Spleen (tissue), 11 donors: Measurements from ENCODE around the gene TNFSF10. TPM values are rescaled to one million over a fixed set of nuclear protein-coding genes. Genes with fewer than 3 reads are reported as not detected.

ENCODE experiments used
- DNase-seq: peaks from one replicate; pipeline ENCODE4 v3.0.0-alpha.2; 2020
- H3K27ac ChIP-seq, 8 donors: fragments of 200-600 bp; sonication (generic) in 7 of 8; 1 replicate in 4 of 8; 2 replicates in 4 of 8; pipeline versions ENCODE4 v1.5.0 to v1.8.0; 2016 to 2021; ENCODE audit warnings: inconsistent platforms in 4 of 8, mild to moderate bottlenecking in 4 of 8, moderate library complexity in 1 of 8
- H3K27me3 ChIP-seq, 7 donors: fragments of 200-600 bp; sonication (generic) in 6 of 7; replicated peaks in 1 of 7; 1 replicate in 4 of 7; 2 replicates in 3 of 7; pipeline versions ENCODE4 v1.5.0 to v1.8.0; 2016 to 2021; ENCODE audit warnings: inconsistent platforms in 3 of 7, mild to moderate bottlenecking in 1 of 7
- H3K36me3 ChIP-seq, 6 donors: fragments of 200-600 bp; sonication (generic) in 5 of 6; 1 replicate in 4 of 6; 2 replicates in 2 of 6; pipeline versions ENCODE4 v1.5.0 to v1.8.0; 2016 to 2021; ENCODE audit warnings: inconsistent platforms in 2 of 6
- H3K4me1 ChIP-seq, 6 donors: fragments of 200-600 bp; sonication (generic) in 5 of 6; 1 replicate in 3 of 6; 2 replicates in 3 of 6; pipeline versions ENCODE4 v1.5.0 to v1.8.0; 2016 to 2021; ENCODE audit warnings: inconsistent platforms in 3 of 6
- H3K4me3 ChIP-seq, 8 donors: fragments of 200-600 bp; sonication (generic) in 7 of 8; 1 replicate in 4 of 8; 2 replicates in 4 of 8; pipeline versions ENCODE4 v1.5.0 to v1.8.0; 2016 to 2021; ENCODE audit warnings: inconsistent platforms in 4 of 8, mild to moderate bottlenecking in 4 of 8, moderate library complexity in 2 of 8
- H3K9me3 ChIP-seq, 8 donors: fragments of 200-600 bp; sonication (generic) in 7 of 8; 1 replicate in 4 of 8; 2 replicates in 4 of 8; pipeline versions ENCODE4 v1.5.0 to v1.8.0; 2016 to 2021; ENCODE audit warnings: inconsistent platforms in 4 of 8
- POLR2A ChIP-seq, 3 donors: fragments of 450-650 bp; IDR thresholded peaks; one replicate each; pipeline ENCODE4 v1.5.1; 2017; ENCODE audit warnings: antibody characterized with exemption in 3 of 3, mild to moderate bottlenecking in 1 of 3
- POLR2AphosphoS5 ChIP-seq, 3 donors: sonication (generic); formaldehyde crosslinking; IDR thresholded peaks; one replicate each; pipeline ENCODE4 v1.5.1; 2017; ENCODE audit warnings: antibody characterized with exemption in 3 of 3
- WGBS, 5 donors: extraction: QIAGEN DNeasy Blood & Tissue Kit in 3 of 5; methylation state at CpG; one replicate each; pipeline versions ENCODE4 v1.1.5 to v1.1.7; 2013 to 2018; 5-methylcytosine and 5-hydroxymethylcytosine counted together
- intact Hi-C: fragments of 100-400 bp; cut with DNase I; formaldehyde crosslinking; loops from one replicate; pipeline ENCODE4 v1.15.0; 2023; ENCODE audit warnings: low total_unique reads
- polyA plus RNA-seq, 3 donors: library from polyadenylated mRNA; stranded (reverse); fragments of 200-250 nt; gene quantifications; one replicate each; pipeline ENCODE4 v1.2.1, GENCODE V29; 2013
- total RNA-seq, 7 donors: library from RNA; depleted of rRNA in 3 of 7; stranded (reverse); fragments of >200 nt in 3 of 7; fragmentation: NEBNext Ultra II Directional in 4 of 7; extraction: Animal tissue kit (Norgen Biotek cat#: 25700) in 4 of 7; gene quantifications; one replicate each; pipeline versions ENCODE4 v1.1.0 to v1.2.1, GENCODE V29; 2016 to 2021
- TF ChIP-seq, protein P1 (sequence below), 11 experiments: fragments of 200-600 bp in 7 of 11; fragments of 450-650 bp in 4 of 11; sonication (generic) in 4 of 11; IDR thresholded peaks in 8 of 11; conservative IDR thresholded peaks in 3 of 11; 1 replicate in 7 of 11; 2 replicates in 4 of 11; pipeline versions ENCODE4 v1.4.0 to v1.8.0; 2016 to 2021; ENCODE audit warnings: antibody characterized with exemption in 11 of 11, inconsistent platforms in 4 of 11, mild to moderate bottlenecking in 1 of 11
- donor health status: healthy with polysubstance abuse.
- donor health status: DM: no; HTN: no; CAD: no; lungs with moderate emphysema.
- donor health status: DM: no; HTN: no; CAD: no.
- donor health status: Bipolar disorder and iron deficiency.
- donor health status: healthy.
- donor health status: DM: no; HTN: no; CAD: no.
- donor health status: DM: yes; HTN: yes; CAD: no.

The TNFSF10 gene
- total and polyA plus RNA-seq, 10 donors: 19.5 to 156 (median 87.4) TPM

DNA sequence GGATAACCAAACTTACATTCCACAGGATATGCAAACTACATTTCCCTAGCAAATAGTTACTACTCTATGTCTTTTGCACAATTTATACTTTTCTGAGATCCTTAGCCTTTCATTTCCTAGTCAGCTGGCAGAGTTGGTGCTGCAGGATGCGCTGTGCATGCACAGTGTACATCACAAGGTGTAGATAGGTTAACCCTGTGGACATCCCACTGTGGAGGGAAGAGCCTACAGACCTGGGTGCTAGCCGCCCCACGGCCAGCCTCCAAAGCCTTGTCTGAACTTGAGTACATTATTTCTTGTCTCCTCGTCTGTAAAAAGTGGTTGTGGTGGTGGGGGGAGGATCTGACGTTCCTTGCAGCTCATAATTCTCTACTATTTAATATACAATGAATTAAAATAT, 3.5 kb downstream of the TNFSF10 start:
- intact Hi-C loops: loop anchor here (2.0 kb wide), 1 partner anchor 77 kb away; no protein-coding TSS in a partner anchor
- TF ChIP-seq POLR2AphosphoS5 (IDR thresholded peaks at IDR 0.05) (no peak), POLR2A (IDR thresholded peaks at IDR 0.05) (no peak)
- WGBS, 5 donors: 42 to 69% (median 56%) methylated on average over 5 of the region's 5 CpGs
- Histone ChIP-seq H3K9me3 (no peaks in the 10 kb centered on the region), H3K36me3 (peaks cover 0 to 46% (median 3%) of the 10 kb centered on the region in 6 donors), H3K27me3 (no peaks in the 10 kb centered on the region), H3K4me1 (peaks cover 36 to 92% (median 75%) of the 10 kb centered on the region in 6 donors), H3K4me3 (peak overlapping the region in 6 of 8 donors; percentile 61 to 82 (median 68)), H3K27ac (peak overlapping the region in 6 of 8 donors; percentile 37 to 94 (median 92))
- DNase-seq: no peak

DNA sequence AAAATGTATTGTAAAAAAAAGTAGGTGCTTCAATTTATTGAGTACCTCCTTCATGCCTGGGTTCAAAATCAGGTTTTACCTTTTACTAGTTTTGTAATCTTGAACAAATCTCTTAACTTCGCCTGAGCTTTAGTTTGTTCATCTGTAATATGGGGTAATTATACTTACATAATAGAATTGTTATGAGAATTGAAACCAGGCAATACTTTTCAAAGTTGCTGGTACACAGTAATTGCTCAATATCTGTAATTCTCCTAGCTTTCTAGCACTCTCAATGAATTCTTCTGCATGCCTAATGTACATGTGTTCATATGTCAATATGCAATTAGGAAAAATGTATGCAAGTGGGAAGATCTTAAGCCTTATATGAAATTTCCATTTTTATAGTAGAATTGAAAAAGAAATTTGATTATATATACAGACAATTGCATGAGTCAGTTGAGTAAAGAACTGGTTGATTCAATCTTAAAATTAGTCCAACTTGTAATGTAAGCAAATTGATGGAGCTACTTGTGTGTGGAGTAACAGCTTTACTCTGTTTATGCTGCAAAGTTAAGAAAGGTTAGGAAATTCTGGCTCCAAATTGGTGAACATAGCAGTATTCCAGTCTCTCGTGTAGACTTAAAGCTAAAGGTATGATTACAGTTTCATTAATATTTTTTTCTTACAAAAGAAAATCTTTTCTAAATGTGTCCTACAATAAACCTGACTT, 4.1 kb downstream of the TNFSF10 start:
- peak overlapping the region in 6 of 8 donors; percentile 72 to 94 (median 92) for H3K27ac ChIP-seq
- TF ChIP-seq POLR2A (IDR thresholded peaks at IDR 0.05): no peak
- TF ChIP-seq POLR2AphosphoS5 (IDR thresholded peaks at IDR 0.05): no peak
- TF ChIP-seq, protein P1, sequence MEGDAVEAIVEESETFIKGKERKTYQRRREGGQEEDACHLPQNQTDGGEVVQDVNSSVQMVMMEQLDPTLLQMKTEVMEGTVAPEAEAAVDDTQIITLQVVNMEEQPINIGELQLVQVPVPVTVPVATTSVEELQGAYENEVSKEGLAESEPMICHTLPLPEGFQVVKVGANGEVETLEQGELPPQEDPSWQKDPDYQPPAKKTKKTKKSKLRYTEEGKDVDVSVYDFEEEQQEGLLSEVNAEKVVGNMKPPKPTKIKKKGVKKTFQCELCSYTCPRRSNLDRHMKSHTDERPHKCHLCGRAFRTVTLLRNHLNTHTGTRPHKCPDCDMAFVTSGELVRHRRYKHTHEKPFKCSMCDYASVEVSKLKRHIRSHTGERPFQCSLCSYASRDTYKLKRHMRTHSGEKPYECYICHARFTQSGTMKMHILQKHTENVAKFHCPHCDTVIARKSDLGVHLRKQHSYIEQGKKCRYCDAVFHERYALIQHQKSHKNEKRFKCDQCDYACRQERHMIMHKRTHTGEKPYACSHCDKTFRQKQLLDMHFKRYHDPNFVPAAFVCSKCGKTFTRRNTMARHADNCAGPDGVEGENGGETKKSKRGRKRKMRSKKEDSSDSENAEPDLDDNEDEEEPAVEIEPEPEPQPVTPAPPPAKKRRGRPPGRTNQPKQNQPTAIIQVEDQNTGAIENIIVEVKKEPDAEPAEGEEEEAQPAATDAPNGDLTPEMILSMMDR (IDR thresholded peaks at IDR 0.05 in 8 of 11, conservative IDR thresholded peaks at IDR 0.05 in 3 of 11): no peak
- peak overlapping the region in 5 of 8 donors; percentile 61 to 82 (median 69) for H3K4me3 ChIP-seq
- DNase-seq: no peak
- H3K36me3 ChIP-seq: peaks cover 0 to 53% (median 7%) of the 10 kb centered on the region in 6 donors
- H3K27me3 ChIP-seq: no peaks in the 10 kb centered on the region
- H3K4me1 ChIP-seq: peaks cover 41 to 92% (median 78%) of the 10 kb centered on the region in 6 donors
- intact Hi-C loops: no loop called here
- H3K9me3 ChIP-seq: no peaks in the 10 kb centered on the region
- WGBS, 5 donors: 56 to 71% (median 68%) methylated on average over 2 of the region's 2 CpGs

DNA sequence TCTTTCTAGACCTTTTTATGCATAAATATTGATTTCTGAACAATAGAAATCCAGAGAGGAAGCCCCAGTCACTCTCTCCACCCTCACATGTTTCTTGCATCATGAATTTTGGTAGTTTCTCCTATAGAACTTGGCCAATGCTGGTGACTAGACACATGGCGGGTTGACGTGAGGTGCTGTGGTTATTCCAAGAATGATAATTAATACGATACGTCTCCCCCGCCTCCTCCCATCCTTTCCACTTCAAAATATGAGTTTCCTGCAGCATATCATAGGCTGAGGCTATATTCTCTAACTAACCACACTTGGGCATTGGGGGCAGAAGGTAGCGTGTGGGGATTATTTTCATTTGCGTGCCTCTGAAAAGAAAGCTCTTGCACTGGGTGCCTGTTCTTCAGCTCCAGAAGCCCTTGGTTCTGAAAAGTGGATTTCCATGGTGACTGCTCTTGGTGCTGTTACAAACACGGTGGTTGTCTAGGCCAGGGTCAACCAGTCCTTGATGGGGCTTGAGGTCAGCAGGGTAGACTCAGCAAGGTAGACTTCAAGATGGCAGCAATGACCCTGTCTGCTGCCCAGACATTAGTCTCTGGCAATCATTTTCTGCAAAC, 5.3 kb downstream of the TNFSF10 start:
- TF ChIP-seq, protein P1 (IDR thresholded peaks at IDR 0.05 in 8 of 11, conservative IDR thresholded peaks at IDR 0.05 in 3 of 11): no peak
- TF ChIP-seq POLR2A (IDR thresholded peaks at IDR 0.05): no peak
- TF ChIP-seq POLR2AphosphoS5 (IDR thresholded peaks at IDR 0.05): no peak
- H3K36me3 ChIP-seq: peaks cover 0 to 64% (median 8%) of the 10 kb centered on the region in 6 donors
- no peaks in the 10 kb centered on the region for H3K27me3 ChIP-seq
- H3K4me1 ChIP-seq: peaks cover 45 to 95% (median 83%) of the 10 kb centered on the region in 6 donors
- peak overlapping the region in 1 of 8 donors; percentile 36 for H3K4me3 ChIP-seq
- intact Hi-C loops: no loop called here
- DNase-seq: no peak
- peak overlapping the region; percentile 10 to 94 (median 82) for H3K27ac ChIP-seq
- no peaks in the 10 kb centered on the region for H3K9me3 ChIP-seq
- 62 to 71% (median 69%) methylated on average over 8 of the region's 8 CpGs for WGBS, 5 donors

DNA sequence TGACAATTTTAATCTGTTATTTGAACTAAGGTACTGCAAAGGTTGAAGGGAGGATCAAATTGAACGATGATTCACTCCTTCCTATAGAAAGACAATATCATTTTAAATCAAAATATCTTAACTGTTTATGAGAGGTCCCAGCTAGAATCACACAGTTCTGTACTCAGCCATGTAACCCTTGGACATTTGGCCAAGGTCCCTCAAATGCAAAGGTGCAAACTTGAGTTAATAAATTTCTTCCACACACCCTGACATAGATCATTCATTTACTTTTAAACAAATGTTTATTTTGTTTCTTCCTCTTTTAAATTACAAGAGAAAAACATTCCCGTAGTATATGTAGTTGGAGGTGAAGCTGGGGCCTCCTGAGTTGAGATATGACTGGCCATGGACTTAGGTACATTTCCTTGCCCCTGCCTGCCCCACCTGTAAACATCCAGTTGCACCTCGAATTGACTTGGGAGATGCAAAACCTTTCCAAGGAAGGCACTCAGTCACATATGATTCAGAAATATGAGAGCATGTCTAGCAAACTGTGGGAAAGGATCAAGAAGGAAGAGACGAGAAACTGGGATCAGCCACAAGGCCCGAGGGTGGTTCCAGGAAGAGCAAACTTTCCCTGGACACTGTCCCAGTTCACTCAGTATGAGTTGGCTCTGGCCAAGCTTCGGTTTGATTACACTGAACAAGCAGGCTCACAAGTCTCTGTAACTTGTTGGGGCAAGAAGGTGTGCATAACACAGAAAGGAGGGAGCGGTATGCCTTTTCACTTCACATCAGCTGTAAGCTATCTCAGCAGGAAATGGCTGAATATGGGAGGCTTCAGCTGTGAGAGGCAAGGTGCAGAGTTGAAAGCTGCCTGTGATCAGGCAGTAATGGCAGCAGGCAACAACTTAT, 6.7 kb downstream of the TNFSF10 start:
- no peak for TF ChIP-seq POLR2A (IDR thresholded peaks at IDR 0.05)
- peak in 1 of 3 donors; percentile 28 for TF ChIP-seq POLR2AphosphoS5 (IDR thresholded peaks at IDR 0.05)
- Histone ChIP-seq H3K27me3 (no peaks in the 10 kb centered on the region), H3K4me3 (peak overlapping the region in 1 of 8 donors; percentile 38), H3K36me3 (peaks cover 0 to 78% (median 11%) of the 10 kb centered on the region in 6 donors), H3K9me3 (no peaks in the 10 kb centered on the region), H3K4me1 (peaks cover 56 to 100% (median 96%) of the 10 kb centered on the region in 6 donors), H3K27ac (peak overlapping the region; percentile 52 to 94 (median 82))
- intact Hi-C loops: no loop called here
- DNase-seq: no peak
- 48 to 71% (median 62%) methylated on average over 7 of the region's 7 CpGs for WGBS, 5 donors
